Activated T-cell treated with anti-CD3 and anti-CD28 coated beads for 4 hours (primary cell): Measurements from ENCODE around the gene MYOF.
"Not testable (repeated sequence)": the region's sequence is repeated elsewhere in the genome, so short reads cannot be mapped to it uniquely, and the experiment has no call there.

ENCODE experiments used
- DNase-seq: peaks from one replicate; pipeline ENCODE4 v3.0.0-alpha.2; 2020

MYOF gene

GRCh38 chr10:93422118-93422517 lies 60.0 kb downstream of the MYOF start:
- DNase-seq, result no peak

- DNase-seq, result no peak
These were observed 60.9 kb downstream of the MYOF start for GRCh38 chr10:93420944-93421825.

GRCh38 chr10:93420091-93420490 lies 62.0 kb downstream of the MYOF start:
- DNase-seq, result no peak

- DNase-seq, result not testable (repeated sequence)
These were observed 63.1 kb downstream of the MYOF start for GRCh38 chr10:93419016-93419415.

GRCh38 chr10:93417921-93418320 lies 64.2 kb downstream of the MYOF start:
- DNase-seq, result no peak

GRCh38 chr10:93417266-93417665 lies 64.9 kb downstream of the MYOF start:
- no peak for DNase-seq

- DNase-seq, result no peak
These were observed 65.3 kb downstream of the MYOF start for GRCh38 chr10:93416824-93417223.

- DNase-seq, result no peak
These were observed 66.4 kb downstream of the MYOF start for GRCh38 chr10:93415693-93416092.

- no peak for DNase-seq
These were observed 68.9 kb downstream of the MYOF start for GRCh38 chr10:93413252-93413689.

- no peak for DNase-seq
These were observed 69.3 kb downstream of the MYOF start for GRCh38 chr10:93412801-93413200.

- no peak for DNase-seq
These were observed 71.3 kb downstream of the MYOF start for GRCh38 chr10:93410697-93411348.

- no peak for DNase-seq
These were observed 73.4 kb downstream of the MYOF start for GRCh38 chr10:93408783-93409182.

- no peak for DNase-seq
These were observed 75.6 kb downstream of the MYOF start for GRCh38 chr10:93406364-93407145.

GRCh38 chr10:93404048-93404354 lies 78.1 kb downstream of the MYOF start:
- no peak for DNase-seq

GRCh38 chr10:93403152-93404047 lies 78.7 kb downstream of the MYOF start:
- DNase-seq, result no peak

- no peak for DNase-seq
These were observed 79.9 kb downstream of the MYOF start for GRCh38 chr10:93402192-93402591.

GRCh38 chr10:93398528-93398927 lies 83.6 kb downstream of the MYOF start:
- no peak for DNase-seq

GRCh38 chr10:93397020-93397419 lies 85.1 kb downstream of the MYOF start:
- DNase-seq, result no peak

- no peak for DNase-seq
These were observed 88.9 kb downstream of the MYOF start for GRCh38 chr10:93393211-93393610.

GRCh38 chr10:93392121-93392520 lies 90.0 kb downstream of the MYOF start:
- no peak for DNase-seq

- DNase-seq, result no peak
These were observed 91.6 kb downstream of the MYOF start for GRCh38 chr10:93390306-93391090.
